WI38 (cell line): ENCODE measurements around the gene SEMA5A.

ENCODE experiments used
- H3K4me3 ChIP-seq: 2 replicates; pipeline ENCODE4 v1.5.1; 2011; ENCODE audit warnings: low read depth, mild to moderate bottlenecking, control low read depth, low read length
- TF ChIP-seq, protein P1 (sequence below): IDR thresholded peaks from 2 replicates; pipeline ENCODE4 v1.5.1; 2012; ENCODE audit warnings: low read depth, mild to moderate bottlenecking, control low read depth, low read length

Gene SEMA5A

DNA sequence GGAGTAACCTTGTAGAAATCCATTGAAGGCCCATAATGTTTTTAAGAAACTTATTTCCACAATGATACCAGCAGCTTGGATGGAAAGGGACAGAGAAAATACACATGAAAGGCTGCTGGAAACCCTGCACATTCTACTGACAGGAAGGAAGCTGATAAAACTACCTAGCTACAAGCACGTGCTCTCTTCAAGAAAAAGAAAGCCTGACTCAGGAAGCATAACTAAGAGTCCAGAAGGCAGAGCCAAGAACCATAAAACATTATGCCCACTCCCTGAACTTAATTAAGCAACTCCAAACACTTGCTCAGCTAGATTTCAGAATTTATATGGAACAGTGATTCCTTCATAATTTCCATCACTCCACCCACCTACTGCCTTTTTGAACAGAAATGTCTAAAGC lies 430.8 kb downstream of the SEMA5A start:
- TF ChIP-seq, protein P1, sequence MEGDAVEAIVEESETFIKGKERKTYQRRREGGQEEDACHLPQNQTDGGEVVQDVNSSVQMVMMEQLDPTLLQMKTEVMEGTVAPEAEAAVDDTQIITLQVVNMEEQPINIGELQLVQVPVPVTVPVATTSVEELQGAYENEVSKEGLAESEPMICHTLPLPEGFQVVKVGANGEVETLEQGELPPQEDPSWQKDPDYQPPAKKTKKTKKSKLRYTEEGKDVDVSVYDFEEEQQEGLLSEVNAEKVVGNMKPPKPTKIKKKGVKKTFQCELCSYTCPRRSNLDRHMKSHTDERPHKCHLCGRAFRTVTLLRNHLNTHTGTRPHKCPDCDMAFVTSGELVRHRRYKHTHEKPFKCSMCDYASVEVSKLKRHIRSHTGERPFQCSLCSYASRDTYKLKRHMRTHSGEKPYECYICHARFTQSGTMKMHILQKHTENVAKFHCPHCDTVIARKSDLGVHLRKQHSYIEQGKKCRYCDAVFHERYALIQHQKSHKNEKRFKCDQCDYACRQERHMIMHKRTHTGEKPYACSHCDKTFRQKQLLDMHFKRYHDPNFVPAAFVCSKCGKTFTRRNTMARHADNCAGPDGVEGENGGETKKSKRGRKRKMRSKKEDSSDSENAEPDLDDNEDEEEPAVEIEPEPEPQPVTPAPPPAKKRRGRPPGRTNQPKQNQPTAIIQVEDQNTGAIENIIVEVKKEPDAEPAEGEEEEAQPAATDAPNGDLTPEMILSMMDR, result no peak
- no peak overlapping the region for H3K4me3 ChIP-seq

DNA sequence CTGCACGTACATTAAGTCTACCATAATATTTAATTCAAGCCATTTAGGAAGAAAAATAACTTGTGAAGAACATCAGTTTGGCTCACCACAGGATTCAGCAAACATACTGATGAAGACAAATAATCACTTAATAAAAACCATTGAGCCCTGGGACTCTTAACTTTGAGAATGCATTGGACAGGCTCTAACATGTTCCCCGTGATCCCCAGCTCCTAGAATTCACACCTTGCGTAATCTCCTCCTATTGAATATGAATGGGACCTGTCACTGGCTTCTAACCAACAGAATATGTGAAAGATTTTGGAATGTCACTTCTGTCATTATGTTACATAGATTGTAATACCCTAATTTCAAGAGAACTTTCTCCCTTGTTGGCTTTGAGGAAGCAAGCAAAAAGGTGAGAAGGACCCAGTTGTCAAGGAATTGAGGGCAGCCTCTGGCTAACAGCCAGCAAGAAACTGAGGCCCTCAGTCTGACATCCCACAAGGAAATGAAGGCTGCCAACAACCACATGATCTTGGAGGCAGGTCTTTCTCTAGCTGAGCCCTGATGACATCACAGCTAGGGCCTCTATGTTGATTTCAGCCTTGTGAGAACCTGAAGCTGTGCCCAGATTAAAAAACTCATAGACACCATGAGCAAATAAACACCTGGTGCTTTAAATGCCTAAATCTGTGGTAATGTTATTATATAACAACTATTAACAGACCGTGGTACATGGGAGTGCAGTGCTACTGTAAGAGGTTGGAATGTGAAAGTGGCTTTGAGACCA lies 433.2 kb downstream of the SEMA5A start:
- no peak overlapping the region for H3K4me3 ChIP-seq
- TF ChIP-seq, protein P1, result no peak

DNA sequence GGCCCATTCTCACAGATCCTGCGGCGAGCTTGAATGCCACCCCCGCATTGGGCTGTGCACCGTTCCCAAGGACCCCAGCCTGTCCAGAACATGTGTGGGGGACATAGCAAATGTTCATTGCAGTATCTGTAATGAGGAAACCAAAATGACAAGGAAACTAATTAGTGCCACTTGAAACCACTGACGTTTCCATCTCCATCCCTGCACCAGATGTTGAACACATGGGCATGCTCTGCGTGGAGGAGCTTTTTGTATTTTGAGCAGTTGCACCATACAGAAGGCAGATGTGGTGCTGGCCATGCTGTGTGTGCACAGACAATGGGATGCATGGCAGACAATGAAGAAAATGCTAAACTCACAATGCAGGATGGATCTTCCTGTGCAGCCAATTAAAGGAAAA lies 437.7 kb downstream of the SEMA5A start:
- H3K4me3 ChIP-seq, result no peak overlapping the region
- TF ChIP-seq, protein P1, result no peak

DNA sequence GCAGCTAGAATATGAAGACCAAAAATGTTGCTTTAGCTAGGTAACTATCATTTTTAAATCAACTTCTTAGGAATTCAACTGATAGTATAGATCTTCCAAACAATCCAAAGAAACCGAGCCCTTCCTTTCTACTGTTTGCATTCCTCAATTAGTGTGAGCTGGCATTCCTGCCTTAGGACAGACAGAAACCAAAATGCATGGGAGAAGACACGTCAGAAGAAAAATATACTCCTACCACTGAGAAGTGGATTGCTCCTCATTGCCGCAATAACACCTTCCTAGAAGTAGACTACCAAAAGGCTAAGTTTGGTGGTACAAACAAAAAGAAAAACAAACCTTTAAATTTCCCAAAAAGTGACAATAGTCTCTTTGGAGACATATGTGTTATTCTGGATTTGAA lies 440.0 kb downstream of the SEMA5A start:
- no peak overlapping the region for H3K4me3 ChIP-seq
- TF ChIP-seq, protein P1, result no peak

DNA sequence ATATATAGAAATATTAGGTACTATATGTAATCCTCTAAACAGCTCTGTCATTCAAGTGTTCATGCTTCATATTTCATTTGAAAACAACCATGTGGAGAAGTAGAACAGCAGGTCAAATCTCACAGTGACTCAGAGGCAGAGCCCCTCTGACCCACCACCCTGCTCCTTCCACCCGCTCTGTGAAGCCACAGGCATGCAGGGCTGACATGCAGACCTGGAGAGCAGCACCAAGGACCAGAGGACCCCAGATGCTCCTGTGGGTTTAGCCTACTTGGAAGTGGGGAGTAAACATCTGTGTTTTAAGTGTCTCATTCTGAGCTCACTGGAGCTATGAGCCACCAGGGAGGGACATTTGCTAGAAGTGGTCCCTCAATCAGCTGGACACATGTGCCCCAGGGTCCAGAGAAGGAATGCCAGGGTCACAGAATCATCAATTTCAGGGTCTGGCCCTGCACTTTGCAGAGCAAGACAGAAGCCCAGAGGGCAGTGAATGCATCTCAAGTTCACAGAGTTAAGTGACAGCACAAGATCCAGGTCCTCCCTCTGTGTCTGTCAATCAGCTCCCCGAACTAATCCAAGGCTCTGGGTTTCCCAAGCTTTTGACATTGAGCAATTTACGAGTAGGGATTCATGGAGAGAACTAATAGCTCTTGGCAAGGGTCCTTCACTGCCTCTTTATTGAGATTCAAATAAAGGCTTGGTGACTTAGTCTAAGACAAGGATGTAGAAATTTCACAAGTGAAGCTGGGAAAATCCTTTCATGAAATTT lies 441.1 kb downstream of the SEMA5A start:
- no peak overlapping the region for H3K4me3 ChIP-seq
- TF ChIP-seq, protein P1, result no peak

DNA sequence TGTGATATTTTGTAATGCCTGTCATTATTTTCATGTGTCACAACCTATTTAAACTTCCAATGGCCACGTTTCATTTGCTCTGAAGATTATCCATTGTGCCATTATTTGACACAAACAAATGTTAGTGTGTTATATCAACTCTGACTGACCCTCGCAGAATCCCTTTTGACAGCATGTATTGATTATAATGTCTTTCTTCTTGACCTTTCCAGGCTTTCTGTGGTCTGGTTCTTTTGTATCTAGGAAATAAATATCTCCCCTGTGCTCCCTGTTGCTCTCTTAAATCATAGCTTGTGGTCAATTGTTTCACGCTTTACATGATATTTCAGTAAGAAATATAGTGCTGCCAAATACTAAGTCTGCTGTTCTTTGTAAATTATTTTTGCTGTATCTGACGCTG lies 442.6 kb downstream of the SEMA5A start:
- TF ChIP-seq, protein P1, result no peak
- no peak overlapping the region for H3K4me3 ChIP-seq

DNA sequence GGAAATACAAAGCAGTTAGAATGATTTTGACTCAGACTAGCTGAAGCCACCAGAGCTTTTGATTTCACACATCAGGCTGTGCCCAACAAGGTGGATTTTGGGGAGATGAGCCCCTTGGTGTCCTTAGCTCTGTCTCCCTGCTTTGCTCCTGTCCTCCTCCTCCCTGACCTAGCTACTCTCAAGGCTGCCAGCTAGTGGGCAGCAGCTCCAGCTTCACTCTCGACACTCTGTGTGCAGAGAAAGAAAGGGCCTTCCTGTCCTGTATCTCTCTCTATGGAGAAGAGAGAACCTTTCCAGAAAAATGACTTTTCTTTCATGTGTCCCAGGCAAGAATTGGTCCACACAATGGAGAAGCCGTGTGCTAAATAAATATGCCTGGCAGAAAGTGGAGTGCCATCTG lies 446.2 kb downstream of the SEMA5A start:
- no peak overlapping the region for H3K4me3 ChIP-seq
- TF ChIP-seq, protein P1, result no peak
